PC-9 (cell line): Measurements from ENCODE around the gene AASDHPPT.

ENCODE experiments used
- EZH2 ChIP-seq: fragments of 200-600 bp; sonication (generic); IDR thresholded peaks from 2 replicates; pipeline ENCODE4 v1.8.0; 2017; ENCODE audit warnings: antibody characterized with exemption, low read depth
- TF ChIP-seq, protein P1 (sequence below): fragments of 200-600 bp; sonication (generic); conservative IDR thresholded peaks from 2 replicates; pipeline ENCODE4 v1.6.1; 2017; ENCODE audit warnings: mixed run types, antibody characterized with exemption, mild to moderate bottlenecking, moderate library complexity

DNA sequence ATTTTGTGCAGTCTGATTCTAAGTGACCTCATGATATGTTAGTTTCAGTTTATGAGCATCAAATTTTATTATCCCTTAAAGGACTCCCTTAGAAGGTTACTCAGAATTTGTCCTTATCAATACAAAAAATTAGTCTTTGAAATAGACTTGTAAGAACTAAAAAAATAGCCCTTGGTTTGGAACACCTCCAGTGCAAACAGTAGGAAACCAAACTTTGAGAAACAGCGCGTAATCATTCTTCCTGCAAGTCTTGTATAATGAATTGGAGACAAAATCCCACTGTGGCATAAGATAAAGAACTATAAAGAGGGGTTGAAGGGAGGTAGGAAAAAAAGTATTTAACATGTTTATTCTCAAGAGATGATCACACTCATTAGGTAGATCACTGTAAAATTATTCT lies 44.6 kb upstream of the AASDHPPT start:
- TF ChIP-seq, protein P1, sequence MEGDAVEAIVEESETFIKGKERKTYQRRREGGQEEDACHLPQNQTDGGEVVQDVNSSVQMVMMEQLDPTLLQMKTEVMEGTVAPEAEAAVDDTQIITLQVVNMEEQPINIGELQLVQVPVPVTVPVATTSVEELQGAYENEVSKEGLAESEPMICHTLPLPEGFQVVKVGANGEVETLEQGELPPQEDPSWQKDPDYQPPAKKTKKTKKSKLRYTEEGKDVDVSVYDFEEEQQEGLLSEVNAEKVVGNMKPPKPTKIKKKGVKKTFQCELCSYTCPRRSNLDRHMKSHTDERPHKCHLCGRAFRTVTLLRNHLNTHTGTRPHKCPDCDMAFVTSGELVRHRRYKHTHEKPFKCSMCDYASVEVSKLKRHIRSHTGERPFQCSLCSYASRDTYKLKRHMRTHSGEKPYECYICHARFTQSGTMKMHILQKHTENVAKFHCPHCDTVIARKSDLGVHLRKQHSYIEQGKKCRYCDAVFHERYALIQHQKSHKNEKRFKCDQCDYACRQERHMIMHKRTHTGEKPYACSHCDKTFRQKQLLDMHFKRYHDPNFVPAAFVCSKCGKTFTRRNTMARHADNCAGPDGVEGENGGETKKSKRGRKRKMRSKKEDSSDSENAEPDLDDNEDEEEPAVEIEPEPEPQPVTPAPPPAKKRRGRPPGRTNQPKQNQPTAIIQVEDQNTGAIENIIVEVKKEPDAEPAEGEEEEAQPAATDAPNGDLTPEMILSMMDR = no peak
- no peak for TF ChIP-seq EZH2
